Adrenal gland (tissue), 12 donors: ENCODE data around the gene ENTPD5. TPM values are rescaled to one million over a fixed set of nuclear protein-coding genes. Genes with fewer than 3 reads are reported as not detected.
"Not testable (repeated sequence)": the region's sequence is repeated elsewhere in the genome, so short reads cannot be mapped to it uniquely, and the experiment has no call there.

Source experiments
- DNase-seq, 7 donors: peaks; one replicate each; pipeline ENCODE4 v3.0.0-alpha.2; 2019 to 2020
- H3K27ac ChIP-seq, 5 donors: fragments of 200-600 bp; sonication (generic) in 4 of 5; 1 replicate in 3 of 5; 2 replicates in 2 of 5; pipeline versions ENCODE4 v1.5.1 to v1.8.0; 2016 to 2020; ENCODE audit warnings: mild to moderate bottlenecking in 1 of 5
- H3K27me3 ChIP-seq: fragments of 200-600 bp; 2 replicates; pipeline ENCODE4 v1.8.0; 2021
- H3K36me3 ChIP-seq, 2 donors: fragments of 200-600 bp; replicated peaks in 1 of 2; 1 replicate in 1 of 2; 2 replicates in 1 of 2; pipeline versions ENCODE4 v1.5.1 to v1.8.0; 2018 to 2022
- H3K4me1 ChIP-seq, 2 donors: fragments of 200-600 bp; replicated peaks in 1 of 2; 1 replicate in 1 of 2; 2 replicates in 1 of 2; pipeline versions ENCODE4 v1.5.1 to v1.8.0; 2018 to 2021
- H3K4me3 ChIP-seq, 4 donors: fragments of 200-600 bp; sonication (generic) in 3 of 4; one replicate each; pipeline ENCODE4 v1.5.1; 2016 to 2018
- H3K9me3 ChIP-seq, 3 donors: fragments of 200-600 bp; sonication (generic) in 1 of 3; replicated peaks in 1 of 3; 1 replicate in 2 of 3; 2 replicates in 1 of 3; pipeline versions ENCODE4 v1.5.1 to v1.8.0; 2016 to 2021
- POLR2A ChIP-seq, 2 donors: fragments of 450-650 bp; IDR thresholded peaks; one replicate each; pipeline ENCODE4 v1.6.1; 2017; ENCODE audit warnings: antibody characterized with exemption in 2 of 2, mild to moderate bottlenecking in 2 of 2, moderate library complexity in 1 of 2
- WGBS, 4 donors: extraction: QIAGEN DNeasy Blood & Tissue Kit in 2 of 4; methylation state at CpG; one replicate each; pipeline versions ENCODE4 v1.1.5 to v1.1.7; 2013 to 2017; 5-methylcytosine and 5-hydroxymethylcytosine counted together
- intact Hi-C, 2 donors: fragments of 100-400 bp; cut with DNase I; formaldehyde crosslinking; loops; one replicate each; pipeline versions ENCODE4 v1.14.1 to v1.15.0; 2022 to 2023
- polyA plus RNA-seq, 3 donors: library from polyadenylated mRNA; stranded (reverse); fragments of 200-250 nt in 2 of 3; fragments of 350-450 nt in 1 of 3; fragmentation: Illumina TruSeq in 1 of 3; extraction: RNeasy Lipid Tissue Mini Kit (QIAGEN cat#74804) in 1 of 3; gene quantifications; one replicate each; pipeline ENCODE4 v1.2.3, GENCODE V29; 2013 to 2014
- total RNA-seq, 9 donors: library from RNA; depleted of rRNA in 4 of 9; stranded (reverse); fragments of >200 nt in 4 of 9; fragments of 120-200 nt in 1 of 9; fragmentation: NEBNext Ultra II Directional in 1 of 9; extraction: Animal tissue kit (Norgen Biotek cat#: 25700) in 1 of 9; gene quantifications; one replicate each; pipeline versions ENCODE4 v1.1.0 to v1.2.4, GENCODE V29; 2013 to 2023
- TF ChIP-seq, protein P1 (sequence below), 6 experiments: fragments of 450-650 bp in 4 of 6; fragments of 200-600 bp in 2 of 6; sonication (generic) in 1 of 6; IDR thresholded peaks; 1 replicate in 5 of 6; 2 replicates in 1 of 6; pipeline versions ENCODE4 v1.5.1 to v1.8.0; 2016 to 2021; ENCODE audit warnings: antibody characterized with exemption in 6 of 6, mild to moderate bottlenecking in 2 of 6, moderate library complexity in 1 of 6
- donor health status: healthy with polysubstance abuse.
- donor health status: Bipolar disorder and iron deficiency.
- donor health status: DM: yes; HTN: yes; CAD: no.
- donor health status: DM: no; HTN: no; CAD: no.
- donor health status: DM: no; HTN: no; CAD: no.
- donor health status: DM: yes; HTN: yes; CAD: no.

Gene ENTPD5
- total and polyA plus RNA-seq, 12 donors = 6.5 to 18.5 (median 13.5) TPM

DNA sequence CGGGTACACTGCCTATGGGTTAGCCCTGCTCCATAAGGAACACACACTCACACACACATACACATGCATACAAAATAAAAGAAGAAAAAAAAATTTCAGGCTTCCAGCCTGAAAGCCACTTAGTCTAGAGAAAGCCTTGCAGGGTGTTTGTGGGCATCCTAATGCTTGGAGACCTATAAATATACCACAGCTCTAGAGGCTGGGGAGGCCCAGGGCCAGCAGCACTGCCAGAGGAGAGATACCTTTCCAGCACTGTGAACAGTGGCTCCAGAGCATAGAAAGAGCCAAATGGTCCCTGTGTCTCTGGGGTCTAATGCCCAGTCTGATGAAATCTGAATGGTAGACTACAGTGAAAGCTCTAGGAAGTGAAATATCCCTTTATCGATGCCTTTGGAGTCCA, 82.1 kb downstream of the ENTPD5 start:
- peak overlapping the region in 1 of 5 donors; percentile 62 for H3K27ac ChIP-seq
- intact Hi-C loops = no loop called here
- H3K27me3 ChIP-seq = no peaks in the 10 kb centered on the region
- peaks cover 0 to 7% of the 10 kb centered on the region in 2 donors for H3K4me1 ChIP-seq
- WGBS, 4 donors = 82 to 91% (median 86%) methylated on average over 2 of the region's 2 CpGs
- peak in 1 of 7 donors; percentile 27 for DNase-seq
- H3K9me3 ChIP-seq = no peaks in the 10 kb centered on the region
- peaks cover 0 to 70% of the 10 kb centered on the region in 2 donors for H3K36me3 ChIP-seq
- H3K4me3 ChIP-seq = no peak overlapping the region
- TF ChIP-seq POLR2A (IDR thresholded peaks at IDR 0.05) = no peak
- TF ChIP-seq, protein P1, sequence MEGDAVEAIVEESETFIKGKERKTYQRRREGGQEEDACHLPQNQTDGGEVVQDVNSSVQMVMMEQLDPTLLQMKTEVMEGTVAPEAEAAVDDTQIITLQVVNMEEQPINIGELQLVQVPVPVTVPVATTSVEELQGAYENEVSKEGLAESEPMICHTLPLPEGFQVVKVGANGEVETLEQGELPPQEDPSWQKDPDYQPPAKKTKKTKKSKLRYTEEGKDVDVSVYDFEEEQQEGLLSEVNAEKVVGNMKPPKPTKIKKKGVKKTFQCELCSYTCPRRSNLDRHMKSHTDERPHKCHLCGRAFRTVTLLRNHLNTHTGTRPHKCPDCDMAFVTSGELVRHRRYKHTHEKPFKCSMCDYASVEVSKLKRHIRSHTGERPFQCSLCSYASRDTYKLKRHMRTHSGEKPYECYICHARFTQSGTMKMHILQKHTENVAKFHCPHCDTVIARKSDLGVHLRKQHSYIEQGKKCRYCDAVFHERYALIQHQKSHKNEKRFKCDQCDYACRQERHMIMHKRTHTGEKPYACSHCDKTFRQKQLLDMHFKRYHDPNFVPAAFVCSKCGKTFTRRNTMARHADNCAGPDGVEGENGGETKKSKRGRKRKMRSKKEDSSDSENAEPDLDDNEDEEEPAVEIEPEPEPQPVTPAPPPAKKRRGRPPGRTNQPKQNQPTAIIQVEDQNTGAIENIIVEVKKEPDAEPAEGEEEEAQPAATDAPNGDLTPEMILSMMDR (IDR thresholded peaks at IDR 0.05) = no peak

DNA sequence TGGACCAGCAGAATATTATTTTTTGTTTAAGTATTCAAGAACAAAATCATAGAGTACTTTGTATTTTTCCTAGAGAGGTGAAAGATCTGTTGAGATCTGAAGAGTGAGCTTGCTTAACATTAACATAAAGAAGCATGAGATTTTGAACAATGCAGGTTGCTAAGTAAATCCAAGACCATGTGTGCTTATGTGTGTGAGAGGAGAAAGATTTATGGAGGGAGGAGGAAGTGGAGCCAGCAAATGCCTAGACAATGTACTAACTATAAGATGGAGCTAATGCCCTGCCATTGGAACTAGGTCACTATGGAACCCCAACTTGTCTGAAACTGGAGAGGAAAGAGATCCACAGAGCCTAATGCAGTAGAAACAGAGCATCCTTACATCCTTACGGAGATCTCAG, 82.5 kb downstream of the ENTPD5 start:
- intact Hi-C loops = no loop called here
- Histone ChIP-seq H3K9me3 (no peaks in the 10 kb centered on the region), H3K27me3 (no peaks in the 10 kb centered on the region), H3K36me3 (peaks cover 0 to 71% of the 10 kb centered on the region in 2 donors), H3K4me3 (no peak overlapping the region), H3K4me1 (peaks cover 0 to 7% of the 10 kb centered on the region in 2 donors), H3K27ac (no peak overlapping the region)
- 55 to 100% (median 94%) methylated on average over 1 of the region's 1 CpG for WGBS, 4 donors
- TF ChIP-seq POLR2A (IDR thresholded peaks at IDR 0.05) = no peak
- TF ChIP-seq, protein P1 (IDR thresholded peaks at IDR 0.05) = no peak
- peak in 1 of 7 donors; percentile 4 for DNase-seq

DNA sequence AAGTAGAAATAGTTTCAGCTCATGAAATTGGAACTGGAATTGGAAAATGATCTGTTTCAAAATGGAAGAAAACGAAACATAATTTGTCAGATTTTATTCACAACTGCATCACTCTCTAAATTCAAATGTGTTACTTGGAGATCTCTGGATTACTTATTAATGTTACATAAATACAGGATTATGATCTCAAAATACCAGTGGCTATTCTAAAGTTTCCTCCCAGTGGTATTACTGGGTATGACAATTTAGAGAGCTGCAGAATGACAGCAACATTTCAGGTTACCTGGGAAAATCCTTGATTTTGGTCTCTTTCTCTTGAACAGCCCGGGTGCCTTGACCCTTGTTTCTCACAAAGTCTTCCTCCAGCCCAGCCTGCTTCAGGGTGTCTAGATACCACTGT, 83.4 kb downstream of the ENTPD5 start:
- Histone ChIP-seq H3K27ac (peak overlapping the region in 1 of 5 donors; percentile 4), H3K4me3 (no peak overlapping the region), H3K27me3 (no peaks in the 10 kb centered on the region), H3K36me3 (peaks cover 0 to 77% of the 10 kb centered on the region in 2 donors), H3K9me3 (no peaks in the 10 kb centered on the region), H3K4me1 (peaks cover 0 to 7% of the 10 kb centered on the region in 2 donors)
- TF ChIP-seq POLR2A (IDR thresholded peaks at IDR 0.05) = no peak
- TF ChIP-seq, protein P1 (IDR thresholded peaks at IDR 0.05) = peak in 5 of 6 experiments; percentile 26 to 45 (median 40)
- intact Hi-C loops = no loop called here
- no peak for DNase-seq
- WGBS, 4 donors = 54 to 71% (median 66%) methylated on average over 2 of the region's 2 CpGs

DNA sequence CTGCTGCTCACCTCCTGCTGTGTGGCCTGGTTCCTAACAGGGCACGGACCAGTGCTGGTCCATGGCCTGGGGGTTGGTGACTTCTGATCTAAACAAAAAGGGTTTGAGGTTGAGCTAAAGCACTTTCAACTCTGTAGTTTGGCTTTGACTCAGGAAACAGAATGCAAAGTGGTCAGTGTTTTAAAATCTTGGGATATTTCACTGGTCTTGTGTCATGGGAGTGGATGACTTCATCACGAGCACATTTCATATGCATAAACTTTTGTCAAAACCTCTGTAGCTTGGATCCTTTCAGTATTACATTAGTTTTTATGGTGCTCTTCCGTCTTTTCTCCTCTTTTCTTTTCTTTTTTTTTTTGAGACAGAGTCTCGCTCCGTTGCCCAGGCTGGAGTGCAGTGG, 94.8 kb downstream of the ENTPD5 start:
- H3K27ac ChIP-seq = no peak overlapping the region
- no peak for DNase-seq

DNA sequence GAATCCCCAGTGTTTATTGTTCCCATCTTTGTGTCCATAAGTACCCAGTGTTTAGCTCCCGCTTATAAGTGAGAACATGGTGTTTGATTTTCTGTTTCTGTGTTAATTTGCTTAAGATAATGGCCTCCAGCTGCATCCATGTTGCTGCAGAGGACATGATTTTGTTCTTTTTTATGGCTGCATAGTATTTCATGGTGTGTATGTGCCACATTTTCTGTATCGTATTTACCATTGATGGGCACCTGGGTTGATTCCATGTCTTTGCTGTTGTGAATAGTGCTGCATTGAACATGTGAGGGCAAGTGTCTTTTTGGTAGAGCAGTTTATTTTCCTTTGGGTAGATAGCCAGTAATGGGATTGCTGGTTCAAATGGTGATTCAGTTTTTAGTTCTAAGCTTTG, 99.6 kb downstream of the ENTPD5 start:
- H3K4me3 ChIP-seq, H3K27me3 ChIP-seq, DNase-seq, H3K4me1 ChIP-seq, H3K9me3 ChIP-seq, H3K27ac ChIP-seq, intact Hi-C loops: not testable (repeated sequence)
- H3K36me3 ChIP-seq = peaks cover 0 to 68% of the 10 kb centered on the region in 2 donors
- 98 to 100% (median 100%) methylated on average over 2 of the region's 2 CpGs for WGBS, 4 donors

More for the DNA sequence above, 94.8 kb downstream of the ENTPD5 start:
- intact Hi-C loops = no loop called here
- TF ChIP-seq, protein P1 (IDR thresholded peaks at IDR 0.05) = no peak
- no peak for TF ChIP-seq POLR2A (IDR thresholded peaks at IDR 0.05)
- H3K4me1 ChIP-seq = no peaks in the 10 kb centered on the region
- 80 to 87% (median 85%) methylated on average over 5 of the region's 5 CpGs for WGBS, 4 donors
- H3K36me3 ChIP-seq = peaks cover 0 to 96% of the 10 kb centered on the region in 2 donors
- no peaks in the 10 kb centered on the region for H3K9me3 ChIP-seq
- no peaks in the 10 kb centered on the region for H3K27me3 ChIP-seq
- no peak overlapping the region for H3K4me3 ChIP-seq
